Prostate gland (tissue), 2 donors: ENCODE measurements around the gene FBXL16. TPM values are rescaled to one million over a fixed set of nuclear protein-coding genes. Genes with fewer than 3 reads are reported as not detected.
A peak's percentile ranks its signal among the peaks of the same experiment; 100 is the strongest.

Source experiments
- DNase-seq: peaks from one replicate; pipeline ENCODE4 v3.0.0-alpha.2; 2019; ENCODE audit warnings: low spot score
- H3K27ac ChIP-seq, 2 donors: fragments of 200-600 bp; sonication (generic); 2 replicates each; pipeline ENCODE4 v1.5.1; 2017 to 2019
- H3K27me3 ChIP-seq: fragments of 200-600 bp; sonication (generic); replicated peaks from 2 replicates; pipeline ENCODE4 v1.5.1; 2019; ENCODE audit not compliant: insufficient read depth
- H3K36me3 ChIP-seq, 2 donors: fragments of 200-600 bp; sonication (generic); 1 replicate in 1 of 2; 2 replicates in 1 of 2; pipeline versions ENCODE4 v1.5.1 to v1.8.1; 2017 to 2019
- H3K4me1 ChIP-seq: fragments of 200-600 bp; sonication (generic); replicated peaks from 2 replicates; pipeline ENCODE4 v1.5.1; 2019
- H3K4me3 ChIP-seq, 2 donors: fragments of 200-600 bp; sonication (generic); 2 replicates each; pipeline ENCODE4 v1.5.1; 2017 to 2019
- H3K9me3 ChIP-seq: fragments of 200-600 bp; sonication (generic); 2 replicates; pipeline ENCODE4 v1.5.1; 2017
- CTCF ChIP-seq, 4 experiments: fragments of 200-600 bp in 2 of 4; fragments of 450-650 bp in 2 of 4; sonication (generic) in 2 of 4; IDR thresholded peaks; 1 replicate in 3 of 4; 2 replicates in 1 of 4; pipeline ENCODE4 v1.5.1; 2016 to 2019; ENCODE audit warnings: antibody characterized with exemption in 4 of 4, mild to moderate bottlenecking in 2 of 4, moderate library complexity in 2 of 4
- POLR2A ChIP-seq: fragments of 450-650 bp; IDR thresholded peaks from one replicate; pipeline ENCODE4 v1.6.1; 2016; ENCODE audit warnings: antibody characterized with exemption, mild to moderate bottlenecking
- POLR2AphosphoS5 ChIP-seq: sonication (generic); formaldehyde crosslinking; IDR thresholded peaks from one replicate; pipeline ENCODE4 v1.6.1; 2017; ENCODE audit warnings: antibody characterized with exemption
- WGBS: methylation state at CpG from one replicate; pipeline ENCODE4 v1.1.5; 2018; 5-methylcytosine and 5-hydroxymethylcytosine counted together
- intact Hi-C: fragments of 100-400 bp; cut with DNase I; formaldehyde crosslinking; loops from one replicate; pipeline ENCODE4 v1.14.2; 2022
- total RNA-seq, 2 donors: library from RNA; depleted of rRNA; stranded (reverse); fragments of >200 nt; gene quantifications; one replicate each; pipeline ENCODE4 v1.1.0, GENCODE V29; 2016

Gene FBXL16
- total RNA-seq, 2 donors from 2014 or later = 6.1 to 9.1 TPM

- H3K27ac ChIP-seq = no peak overlapping the region
- 93% methylated on average over 12 of the region's 12 CpGs for WGBS
- DNase-seq = no peak
- TF ChIP-seq CTCF (IDR thresholded peaks at IDR 0.05) = no peak
- H3K4me1 ChIP-seq = peaks cover 19% of the 10 kb centered on the region
- no peak overlapping the region for H3K4me3 ChIP-seq
- H3K9me3 ChIP-seq = no peaks in the 10 kb centered on the region
- intact Hi-C loops = no loop called here
- no peaks in the 10 kb centered on the region for H3K36me3 ChIP-seq
- H3K27me3 ChIP-seq = no peaks in the 10 kb centered on the region
These were observed 61.0 kb downstream of the FBXL16 start for GRCh38 chr16:644556-644955.

- no peaks in the 10 kb centered on the region for H3K36me3 ChIP-seq
- no peak for TF ChIP-seq POLR2A
- TF ChIP-seq POLR2AphosphoS5 = no peak
- TF ChIP-seq CTCF (IDR thresholded peaks at IDR 0.05) = no peak
- intact Hi-C loops = no loop called here
- DNase-seq = no peak
- WGBS = 88% methylated on average over 13 of the region's 13 CpGs
- H3K27ac ChIP-seq = peak overlapping the region; percentile 78 to 80
- peaks cover 12% of the 10 kb centered on the region for H3K4me1 ChIP-seq
- H3K9me3 ChIP-seq = no peaks in the 10 kb centered on the region
- H3K4me3 ChIP-seq = peak overlapping the region; percentile 78 to 83
- H3K27me3 ChIP-seq = no peaks in the 10 kb centered on the region
These were observed 62.6 kb downstream of the FBXL16 start for GRCh38 chr16:643050-643368.

Other genes starting within 250 kb of the FBXL16 start
- gene CAPN15, start 178.1 kb downstream of the FBXL16 start, total RNA-seq = 10 to 100 TPM; 59.7 to 80.7 TPM
- gene PRR35, start 145.4 kb downstream of the FBXL16 start, total RNA-seq = 1 to 10 TPM in 1 of 2 donors, not detected in 1; 5.1 TPM
- 1 to 10 TPM; 2.9 to 6.2 TPM for gene NHLRC4, start 138.8 kb downstream of the FBXL16 start, total RNA-seq
- gene PIGQ, start 135.8 kb downstream of the FBXL16 start, total RNA-seq = 10 to 100 TPM; 70.1 to 85.8 TPM
- 10 to 100 TPM; 41.8 to 68.0 TPM for gene RAB40C, start 115.7 kb downstream of the FBXL16 start, total RNA-seq
- gene WFIKKN1, start 74.8 kb downstream of the FBXL16 start, total RNA-seq = 1 to 10 TPM; 1.5 to 1.9 TPM
- gene METTL26, start 69.5 kb downstream of the FBXL16 start, total RNA-seq = 100 to 1,000 TPM; 179 to 207 TPM
- 10 to 100 TPM; 59.5 to 61.6 TPM for gene MCRIP2, start 64.0 kb downstream of the FBXL16 start, total RNA-seq
- 10 to 100 TPM; 36.8 to 60.4 TPM for gene WDR90, start 56.4 kb downstream of the FBXL16 start, total RNA-seq
- 100 to 1,000 TPM; 101 to 169 TPM for gene RHOT2, start 37.7 kb downstream of the FBXL16 start, total RNA-seq
- gene RHBDL1, start 30.1 kb downstream of the FBXL16 start, total RNA-seq = 1 to 10 TPM; 4.5 to 4.9 TPM
- 100 to 1,000 TPM; 173 to 255 TPM for gene STUB1, start 25.4 kb downstream of the FBXL16 start, total RNA-seq
- gene JMJD8, start 21.5 kb downstream of the FBXL16 start, total RNA-seq = 100 to 1,000 TPM; 121 to 132 TPM
- 10 to 100 TPM; 18.2 to 26.4 TPM for gene WDR24, start 15.4 kb downstream of the FBXL16 start, total RNA-seq
- gene METRN, start 9.3 kb upstream of the FBXL16 start, total RNA-seq = 10 to 100 TPM; 52.0 to 78.2 TPM
- gene ANTKMT, start 15.3 kb upstream of the FBXL16 start, total RNA-seq = 10 to 100 TPM; 55.3 to 73.1 TPM
- gene CCDC78, start 20.6 kb upstream of the FBXL16 start, total RNA-seq = 1 to 10 TPM; 2.3 to 3.0 TPM
- gene HAGHL, start 21.3 kb upstream of the FBXL16 start, total RNA-seq = 10 to 100 TPM in 1 of 2 donors, 1 to 10 TPM in 1; 7.7 to 10.1 TPM
- 10 to 100 TPM; 56.7 to 76.6 TPM for gene CIAO3, start 35.2 kb upstream of the FBXL16 start, total RNA-seq
- 1 to 10 TPM in 1 of 2 donors, under 1 TPM in 1; 0.74 to 7.3 TPM for gene MSLN, start 54.9 kb upstream of the FBXL16 start, total RNA-seq
- gene RPUSD1, start 82.6 kb upstream of the FBXL16 start, total RNA-seq = 10 to 100 TPM; 22.0 to 32.4 TPM
- gene CHTF18, start 82.8 kb upstream of the FBXL16 start, total RNA-seq = 10 to 100 TPM in 1 of 2 donors, 1 to 10 TPM in 1; 7.8 to 57.5 TPM
- gene GNG13, start 94.9 kb upstream of the FBXL16 start, total RNA-seq = not detected